Stimulated activated CD8-positive, alpha-beta memory T cell treated with anti-CD3 and anti-CD28 coated beads, Interleukin-2, amount 100 ng/mL, for 1 hour (primary cell): ENCODE results near the gene FKBP2.
A peak's percentile ranks its signal among the peaks of the same experiment; 100 is the strongest.
"Not testable (repeated sequence)": the region's sequence is repeated elsewhere in the genome, so short reads cannot be mapped to it uniquely, and the experiment has no call there.

ENCODE experiments used
- DNase-seq, 2 donors: peaks; one replicate each; pipeline ENCODE4 v3.0.0-alpha.2; 2020; ENCODE audit warnings: low read depth in 2 of 2

Gene FKBP2

DNA sequence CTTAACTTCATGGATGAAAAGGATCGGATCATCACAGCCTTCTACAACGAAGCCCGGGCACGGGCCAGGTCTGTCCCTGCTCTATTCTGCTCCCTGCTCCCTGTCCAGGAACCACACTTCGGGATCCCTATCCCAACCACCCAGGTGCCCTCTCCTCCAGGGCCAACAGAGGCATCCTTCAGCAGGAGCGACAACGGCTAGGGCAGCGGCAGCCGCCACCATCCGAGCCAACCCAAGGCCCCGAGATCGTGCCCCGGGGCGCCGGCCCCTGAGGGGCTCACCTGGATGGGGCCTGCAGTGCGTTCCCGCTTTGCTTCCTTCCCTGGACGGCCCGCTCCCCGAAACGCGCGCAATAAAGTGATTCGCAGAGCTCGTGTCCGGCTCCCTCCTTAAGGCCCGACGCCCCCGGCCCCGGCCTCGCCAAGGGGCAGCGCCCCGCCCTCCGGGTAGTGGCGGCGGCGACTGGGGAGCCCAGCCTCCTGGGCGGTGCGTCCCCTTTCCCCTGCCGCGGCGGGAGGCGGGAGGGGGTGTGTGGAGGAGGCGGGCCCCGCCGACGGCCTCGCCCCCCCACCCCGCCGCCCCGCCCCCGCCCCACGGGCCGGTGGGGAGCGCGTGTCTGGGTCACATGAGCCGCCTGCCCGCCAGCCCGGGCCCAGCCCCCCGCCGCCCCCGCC lies 6.8 kb upstream of the FKBP2 start, which contains the start of gene VEGFB:
TSS of gene VEGFB (plus strand) at position 672 of the 674 bp plus-strand sequence. CDS start 250 bp downstream, outside the sequence.
- peak in 1 of 2 donors; percentile 64 for DNase-seq

DNA sequence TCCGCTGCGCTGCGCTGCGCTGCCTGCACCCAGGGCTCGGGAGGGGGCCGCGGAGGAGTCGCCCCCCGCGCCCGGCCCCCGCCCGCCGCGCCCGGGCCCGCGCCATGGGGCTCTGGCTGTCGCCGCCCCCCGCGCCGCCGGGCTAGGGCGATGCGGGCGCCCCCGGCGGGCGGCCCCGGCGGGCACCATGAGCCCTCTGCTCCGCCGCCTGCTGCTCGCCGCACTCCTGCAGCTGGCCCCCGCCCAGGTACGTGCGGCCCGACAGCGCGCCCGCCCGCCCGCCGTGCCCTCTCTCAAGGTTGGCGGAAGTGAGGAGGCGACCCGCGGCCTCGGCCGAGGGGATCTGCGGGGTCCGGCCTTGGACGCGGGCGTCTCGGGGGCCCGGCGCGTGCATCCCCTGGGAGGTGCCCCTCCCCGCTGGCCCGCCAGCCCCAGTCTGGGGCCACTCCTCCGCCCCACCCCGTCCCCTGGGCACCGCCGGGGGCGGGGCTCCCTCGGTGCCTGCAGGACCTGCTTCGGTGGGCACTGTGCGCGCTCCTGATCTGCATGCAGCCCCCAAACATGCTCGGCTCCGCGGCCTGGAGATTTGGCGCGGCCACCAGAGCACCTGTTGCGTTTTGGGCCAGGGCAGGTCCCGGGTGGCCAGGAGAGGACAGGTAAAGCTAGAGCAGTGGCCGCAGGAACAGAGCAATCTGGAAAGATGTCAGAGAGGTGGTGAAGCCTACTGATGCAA lies 6.1 kb upstream of the FKBP2 start:
- DNase-seq = no peak

GRCh38 chr11:64235437-64236161 lies 5.3 kb upstream of the FKBP2 start:
- no peak for DNase-seq

DNA sequence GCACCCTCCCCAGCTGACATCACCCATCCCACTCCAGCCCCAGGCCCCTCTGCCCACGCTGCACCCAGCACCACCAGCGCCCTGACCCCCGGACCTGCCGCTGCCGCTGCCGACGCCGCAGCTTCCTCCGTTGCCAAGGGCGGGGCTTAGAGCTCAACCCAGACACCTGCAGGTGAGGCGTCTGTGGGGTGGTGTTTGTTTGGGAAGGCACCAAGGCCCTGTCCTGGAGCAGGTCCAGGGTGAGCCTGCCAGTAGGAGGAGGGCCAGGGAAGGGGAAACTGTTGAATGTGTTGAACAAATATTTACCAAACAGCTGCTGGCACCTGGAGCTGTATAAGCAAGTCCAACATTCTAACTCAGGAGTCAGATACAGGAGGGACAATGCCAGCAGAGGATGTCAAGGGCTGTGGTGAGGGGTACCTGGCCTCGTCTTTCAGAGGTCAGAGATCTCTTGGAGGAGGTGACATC lies 3.4 kb upstream of the FKBP2 start:
- DNase-seq = no peak

- no peak for DNase-seq
Observed at GRCh38 chr11:64238076-64238475, 2.8 kb upstream of the FKBP2 start.

- no peak for DNase-seq
Observed at GRCh38 chr11:64238999-64239398, 1.9 kb upstream of the FKBP2 start.

DNA sequence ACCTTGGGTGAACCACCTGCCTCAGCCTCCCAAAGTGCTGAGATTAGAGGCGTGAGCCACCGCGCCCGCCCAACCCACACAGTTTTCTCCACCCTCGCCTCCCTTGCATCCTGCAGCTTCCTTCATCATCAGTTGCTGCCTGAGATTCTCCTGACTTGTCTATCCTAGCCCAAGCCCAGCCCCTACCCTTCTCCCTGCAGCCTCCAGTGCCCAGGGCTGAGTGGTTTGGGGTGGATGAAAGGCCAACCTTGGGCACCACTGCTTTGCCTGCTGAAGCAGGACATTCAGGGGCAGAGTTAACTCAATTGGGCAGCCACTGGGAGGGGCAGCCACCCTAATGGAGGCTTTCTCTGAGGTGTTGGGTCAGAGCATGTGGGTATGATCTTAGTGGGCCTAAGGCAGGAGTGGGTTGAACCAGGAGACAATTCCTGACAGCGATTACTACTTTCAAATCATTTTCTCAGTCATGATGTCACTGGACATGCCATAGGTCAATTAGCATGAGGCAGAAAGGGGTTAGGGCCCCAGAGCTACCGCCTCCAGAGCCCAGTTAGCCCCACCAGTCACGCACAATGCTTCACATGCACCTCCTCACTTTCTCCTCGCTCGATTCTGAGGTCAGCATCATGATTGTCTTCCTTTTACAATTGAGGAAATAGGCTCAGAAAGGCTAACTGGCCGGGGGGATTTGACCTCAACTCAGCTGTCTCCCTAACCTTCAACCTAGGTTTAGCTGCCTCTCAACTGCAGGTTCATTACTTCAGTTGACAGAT lies 1.0 kb upstream of the FKBP2 start:
- DNase-seq = no peak

GRCh38 chr11:64241241-64241490 lies 271 bp downstream of the FKBP2 start:
- peak; percentile 99 for DNase-seq

DNA sequence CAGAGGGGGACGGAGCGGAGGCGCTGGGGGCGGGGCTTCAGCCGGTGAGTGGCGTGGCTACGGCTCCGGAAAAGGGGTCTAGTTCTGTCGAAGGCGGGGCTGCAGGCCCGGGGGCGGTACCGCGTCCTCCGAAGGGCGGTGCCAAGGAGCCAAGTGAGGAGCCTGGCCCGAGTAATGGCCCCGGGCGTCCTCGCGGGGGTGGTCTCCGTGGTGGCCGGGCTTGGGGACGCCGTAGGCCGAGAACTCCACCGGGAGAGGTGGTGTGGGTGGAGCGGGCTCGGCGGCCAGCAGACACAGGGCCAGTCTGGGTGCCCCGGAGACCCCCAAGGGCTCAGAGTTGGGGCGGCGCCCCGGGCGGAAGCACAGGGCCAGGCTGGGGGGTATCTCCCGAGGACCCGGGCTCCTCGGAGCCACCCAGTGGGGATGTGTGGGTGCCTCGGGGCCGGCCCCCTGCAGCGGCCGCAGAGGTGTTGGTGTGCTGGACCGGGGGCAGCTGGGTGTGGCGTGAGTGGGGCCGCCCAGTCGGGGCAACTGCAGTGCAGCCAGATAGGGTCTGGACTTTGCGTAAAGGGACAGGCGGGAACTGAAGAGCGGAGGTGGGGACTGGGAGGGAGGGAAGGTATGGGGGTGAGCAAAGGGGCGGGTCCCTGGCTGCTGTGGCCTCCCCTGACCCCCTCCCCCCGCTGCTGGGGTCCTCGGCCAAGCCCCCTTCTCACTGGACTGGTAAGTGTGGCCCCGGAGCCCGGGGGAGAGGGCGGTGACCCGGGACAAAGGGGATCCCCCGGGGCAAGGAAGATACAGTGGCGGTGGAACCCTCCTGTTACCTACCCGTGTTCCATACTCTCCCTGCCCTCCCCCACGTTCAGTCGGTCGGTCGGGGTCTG lies 838 bp downstream of the FKBP2 start:
- DNase-seq = no peak

- DNase-seq = no peak
Observed at GRCh38 chr11:64243236-64243854, 2.5 kb downstream of the FKBP2 start.

GRCh38 chr11:64244107-64244506 lies 3.2 kb downstream of the FKBP2 start:
- no peak for DNase-seq

- DNase-seq = no peak
Observed at GRCh38 chr11:64244966-64245365, 4.1 kb downstream of the FKBP2 start.

DNA sequence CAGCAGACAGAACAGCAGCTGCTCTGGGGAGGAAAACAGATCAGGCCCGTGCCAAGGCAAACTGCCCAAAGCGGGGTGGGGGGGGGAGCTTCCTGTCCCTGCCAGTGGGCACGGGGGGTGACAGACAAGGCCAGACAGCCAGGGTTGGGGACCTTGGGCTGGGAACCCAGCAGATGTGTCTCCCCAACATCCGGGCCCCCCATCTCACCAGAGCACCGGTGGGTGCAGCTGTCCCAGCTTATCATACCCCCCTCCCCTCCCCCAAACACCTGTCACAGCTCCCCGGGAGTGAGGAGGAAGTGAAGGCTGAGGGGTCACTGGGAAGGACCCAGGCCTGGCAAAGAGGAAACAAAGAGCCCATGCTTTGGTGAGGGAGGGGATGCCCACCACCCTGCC lies 4.5 kb downstream of the FKBP2 start:
- no peak for DNase-seq

DNA sequence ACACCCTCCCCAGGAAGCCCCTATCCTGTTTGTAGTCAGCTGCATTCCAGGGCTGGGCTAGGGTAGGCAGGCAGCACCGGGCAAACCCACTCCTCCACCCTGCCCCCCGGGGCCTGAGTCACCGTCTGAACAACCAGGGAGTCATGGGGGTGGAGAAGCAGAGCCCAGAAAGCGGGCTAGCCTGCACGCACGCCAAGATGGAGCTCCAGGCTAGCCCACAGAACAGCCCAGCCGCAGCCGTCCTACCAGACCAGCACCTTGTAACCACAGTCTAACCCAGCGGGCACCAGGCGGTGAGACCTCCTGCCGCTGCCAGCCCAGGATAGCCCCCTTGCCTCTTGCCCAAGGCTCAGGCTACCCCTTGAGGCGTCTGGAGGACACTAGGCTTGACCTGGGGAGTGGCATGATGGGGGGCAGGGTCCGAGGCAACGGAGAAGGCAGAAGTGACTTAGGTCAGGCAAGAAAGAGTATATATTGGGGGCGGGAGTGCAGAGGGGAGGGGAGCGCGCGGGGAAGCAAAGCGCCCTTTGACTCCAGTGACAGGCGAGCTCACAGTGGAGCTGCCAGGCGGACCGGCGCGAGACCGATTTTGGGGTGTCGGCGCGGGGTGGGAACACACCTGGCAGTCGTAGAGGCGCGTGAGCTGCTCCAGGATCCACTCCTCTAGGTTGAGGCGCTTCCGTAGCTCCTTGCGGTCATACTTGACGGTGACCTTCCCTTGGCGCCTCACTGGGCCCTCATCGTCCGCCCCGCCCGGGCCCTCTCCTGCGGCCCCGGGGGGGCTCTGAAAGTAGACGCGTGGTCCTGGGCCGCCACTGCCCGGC lies 5.1 kb downstream of the FKBP2 start:
- DNase-seq = peak in 1 of 2 donors; percentile 53

GRCh38 chr11:64246621-64246870 lies 5.7 kb downstream of the FKBP2 start:
- not testable (repeated sequence) for DNase-seq

DNA sequence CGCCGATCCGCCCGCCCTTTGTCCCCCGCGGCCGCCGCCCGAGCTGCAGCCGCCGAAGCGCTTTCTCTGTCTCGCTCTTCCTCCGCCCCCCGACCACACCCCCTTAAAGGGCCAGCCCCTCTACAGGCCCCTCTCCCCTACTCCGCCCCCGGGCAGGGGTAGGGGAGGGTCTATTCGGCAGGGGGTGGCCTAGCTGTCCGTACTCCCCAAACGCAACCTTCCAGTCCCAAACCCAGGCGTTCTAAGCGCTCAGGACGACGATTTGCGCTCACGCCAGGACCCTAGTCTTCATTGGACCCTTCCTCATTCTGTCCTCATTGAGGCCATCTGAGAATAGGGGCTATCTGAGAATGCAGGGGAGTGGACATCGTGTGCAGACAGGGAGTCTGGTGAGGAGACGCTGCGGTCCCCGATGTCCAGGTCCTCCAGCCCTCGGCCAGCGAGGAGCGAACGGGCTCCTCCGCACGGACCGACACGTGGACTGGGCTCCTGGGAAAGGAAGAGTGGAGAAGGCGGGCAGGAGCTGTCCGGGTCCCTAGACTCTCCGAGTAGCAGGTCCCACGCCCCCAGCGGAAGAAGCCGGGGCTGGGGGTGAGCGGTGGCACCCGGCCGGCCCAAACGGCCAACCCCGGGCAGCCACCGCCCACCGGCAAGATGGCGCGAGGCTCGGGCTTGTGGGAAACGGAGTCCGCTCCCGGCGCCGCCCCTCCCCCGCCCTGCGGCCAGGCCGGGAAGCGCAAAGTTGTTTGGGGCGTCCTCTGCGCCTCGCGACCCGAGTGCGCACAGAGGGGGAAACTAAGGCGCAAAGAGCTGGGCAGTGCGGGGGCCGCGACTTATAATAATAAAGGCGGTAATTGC lies 6.2 kb downstream of the FKBP2 start, which contains the start of gene PPP1R14B:
TSS of gene PPP1R14B (minus strand) at position 73 of the 858 bp plus-strand sequence. CDS start 270 bp downstream, outside the sequence.
- peak in 1 of 2 donors; percentile 58 for DNase-seq

DNA sequence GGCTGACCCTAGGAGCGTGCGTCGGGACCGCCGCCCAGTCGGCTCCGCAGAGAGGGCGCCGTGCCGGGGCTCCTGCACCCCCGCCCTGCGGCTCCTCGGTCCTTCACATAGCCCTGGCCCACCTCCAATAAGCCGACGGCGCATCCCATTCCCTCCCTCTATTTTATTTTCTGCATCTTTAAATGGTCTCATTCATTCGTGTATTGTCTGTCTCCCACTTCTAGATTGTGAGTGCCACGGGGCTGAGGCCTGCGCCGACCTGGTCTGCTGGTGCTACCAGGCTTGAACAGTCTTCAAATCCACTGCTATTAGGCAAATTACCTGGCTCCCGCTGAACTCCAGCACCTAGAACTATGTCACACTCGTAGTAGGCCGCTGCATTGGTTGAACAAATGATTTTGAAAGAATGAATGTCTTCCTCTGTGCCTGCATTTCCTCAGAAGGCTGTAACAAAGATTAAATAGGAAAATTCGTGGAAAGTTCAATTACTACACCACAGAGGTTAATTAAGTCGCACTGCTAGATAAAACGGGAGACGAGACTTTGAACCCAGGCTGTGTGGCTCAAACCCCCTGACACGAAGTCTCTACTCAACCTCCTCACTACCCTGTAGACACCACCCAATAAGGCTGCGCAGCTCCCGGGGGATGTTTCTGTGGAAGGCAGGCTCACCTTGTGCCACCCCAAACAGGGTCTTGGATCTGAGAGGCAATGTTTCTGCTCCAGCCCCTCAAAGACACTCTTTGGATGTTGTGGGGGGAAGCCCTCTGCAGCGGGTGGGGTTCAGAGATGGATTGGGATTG lies 7.0 kb downstream of the FKBP2 start:
- DNase-seq = no peak

- DNase-seq = no peak
Observed at GRCh38 chr11:64248578-64248977, 7.7 kb downstream of the FKBP2 start.
